Activated CD4-positive, alpha-beta T cell treated with anti-CD3 and anti-CD28 coated beads, Interleukin-2, amount 50 U/mL, for 24 hours (primary cell): ENCODE measurements around the gene GFPT2.

Source experiments
- DNase-seq, 2 donors: peaks; one replicate each; pipeline ENCODE4 v3.0.0-alpha.2; 2020; ENCODE audit warnings: low read depth in 1 of 2, low spot score in 1 of 2

GFPT2 gene

DNA sequence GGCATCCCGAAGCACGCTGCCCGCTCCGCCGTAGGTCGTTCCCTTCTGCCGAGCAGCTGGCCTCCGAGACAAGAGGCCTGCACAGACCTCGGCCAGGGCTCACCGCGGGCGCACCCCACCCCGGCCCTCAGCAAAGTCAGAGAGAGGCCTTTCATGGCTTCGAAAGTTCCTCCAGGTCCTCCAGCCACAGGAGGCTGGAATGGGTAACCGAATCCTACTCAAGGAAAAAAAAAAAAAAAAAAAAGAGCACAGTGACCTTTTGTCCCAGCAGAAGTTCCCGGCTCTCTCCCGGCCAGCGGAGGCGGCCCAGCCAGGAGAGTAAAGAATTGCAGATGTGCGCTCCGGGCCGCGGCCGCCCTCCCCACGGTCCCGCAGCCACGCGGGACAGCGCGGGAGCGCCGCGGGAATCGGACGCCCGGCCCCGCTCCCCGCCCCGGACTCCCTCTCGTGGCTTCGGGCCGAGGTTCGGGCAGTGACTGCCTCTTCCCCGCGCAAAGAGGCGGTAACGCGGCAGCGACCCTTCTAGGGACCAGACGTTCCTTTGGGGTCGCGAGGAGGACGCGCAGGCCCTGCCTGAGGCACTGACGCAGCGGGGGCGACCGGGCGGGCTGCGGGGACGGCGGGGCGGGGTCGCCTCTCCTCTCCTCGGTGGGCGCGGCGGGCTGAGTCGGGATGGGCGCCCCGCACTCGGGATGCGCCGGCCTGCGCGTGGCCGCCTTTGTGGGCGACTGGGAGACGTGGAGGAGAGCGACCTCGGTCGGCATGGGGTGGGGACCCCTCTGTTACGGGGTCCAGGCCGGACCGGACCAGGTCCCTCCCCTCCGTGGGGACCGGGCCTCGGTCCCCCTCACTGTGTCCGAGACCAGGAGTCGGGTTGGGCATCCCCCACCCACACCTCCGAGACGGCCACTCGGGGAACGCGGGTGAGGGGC is 754 bp downstream of the GFPT2 start:
- no peak for DNase-seq

DNA sequence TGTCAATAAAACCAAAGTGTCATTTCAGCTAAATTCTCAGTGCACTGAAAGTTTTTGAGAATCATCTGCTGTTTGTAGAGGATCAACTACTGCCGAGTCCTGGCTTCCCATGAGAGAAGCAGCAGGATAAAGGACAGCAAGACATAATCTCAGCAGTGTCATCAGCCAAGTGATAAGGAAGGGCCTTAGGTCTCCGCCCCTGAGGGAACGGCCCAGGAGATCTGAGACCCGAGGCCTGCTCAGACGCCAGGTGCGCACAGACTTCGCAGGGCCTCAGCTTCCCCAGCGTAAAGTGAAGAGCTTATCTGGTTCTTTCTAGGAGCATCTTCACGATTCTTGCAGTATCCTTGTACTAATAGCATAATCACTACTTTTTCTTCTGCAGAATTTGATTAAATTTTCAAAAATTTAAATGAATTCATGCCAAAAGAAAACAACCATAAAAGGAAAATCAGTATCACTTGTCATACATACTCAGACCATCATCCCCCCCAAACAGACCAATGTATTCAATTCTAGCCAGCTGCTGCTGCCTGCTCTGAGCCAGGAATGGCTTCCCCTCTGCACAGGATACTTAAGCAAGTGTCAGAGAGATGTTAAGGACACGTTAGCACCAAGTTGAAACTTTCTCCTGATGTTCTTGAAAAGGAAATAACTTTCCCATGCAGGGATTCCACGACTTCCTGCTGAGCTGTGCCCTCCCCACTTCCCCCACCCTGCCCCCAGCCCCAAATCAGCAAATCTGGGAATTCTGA is 2.2 kb downstream of the GFPT2 start:
- no peak for DNase-seq

DNA sequence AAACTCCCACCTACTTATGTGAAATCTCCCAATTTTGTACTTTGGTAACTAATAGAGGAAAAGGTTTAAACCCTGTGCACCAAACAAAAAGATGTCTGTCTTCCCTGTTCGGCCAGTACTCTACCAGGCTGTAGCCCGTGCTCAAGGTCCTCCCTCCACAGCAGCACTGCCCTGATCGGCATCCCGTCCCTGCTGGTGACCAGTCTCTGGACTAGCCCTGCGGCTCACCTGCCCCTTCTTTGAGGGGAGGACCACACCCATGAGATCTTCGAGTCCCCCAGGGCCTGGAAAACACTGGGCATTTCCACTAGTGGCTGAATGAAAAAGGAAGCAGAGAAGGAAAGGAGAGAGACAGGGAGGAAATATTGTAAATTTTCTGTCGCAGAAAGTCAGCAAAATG is 2.8 kb downstream of the GFPT2 start:
- DNase-seq = no peak

GRCh38 chr5:180349391-180349790 is 3.7 kb downstream of the GFPT2 start:
- DNase-seq = no peak

- no peak for DNase-seq
These were observed 4.8 kb downstream of the GFPT2 start for GRCh38 chr5:180348336-180348735.

GRCh38 chr5:180347702-180348101 is 5.4 kb downstream of the GFPT2 start:
- DNase-seq = no peak

- DNase-seq = no peak
These were observed 6.8 kb downstream of the GFPT2 start for GRCh38 chr5:180346358-180346757.

DNA sequence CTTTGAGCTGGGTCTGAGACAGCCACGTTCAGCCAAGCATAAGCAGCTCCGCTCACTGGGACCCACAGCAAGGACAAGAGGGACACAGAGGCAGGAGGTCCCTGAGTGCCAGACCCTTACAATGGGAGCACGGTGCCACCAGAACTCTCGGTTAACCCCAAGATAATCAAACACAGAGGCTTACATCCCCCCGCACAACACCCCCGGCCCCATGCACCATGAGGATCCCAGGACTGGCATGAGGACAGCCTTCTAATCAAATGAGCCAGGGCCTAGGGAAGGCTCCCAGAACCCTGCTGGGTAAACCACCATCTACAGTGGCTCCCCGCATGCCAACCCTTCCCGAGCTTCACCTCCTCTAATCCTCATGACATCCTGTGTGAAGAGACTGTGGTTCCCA is 7.4 kb downstream of the GFPT2 start:
- DNase-seq = no peak

- DNase-seq = no peak
These were observed 8.0 kb downstream of the GFPT2 start for GRCh38 chr5:180345186-180345585.

DNA sequence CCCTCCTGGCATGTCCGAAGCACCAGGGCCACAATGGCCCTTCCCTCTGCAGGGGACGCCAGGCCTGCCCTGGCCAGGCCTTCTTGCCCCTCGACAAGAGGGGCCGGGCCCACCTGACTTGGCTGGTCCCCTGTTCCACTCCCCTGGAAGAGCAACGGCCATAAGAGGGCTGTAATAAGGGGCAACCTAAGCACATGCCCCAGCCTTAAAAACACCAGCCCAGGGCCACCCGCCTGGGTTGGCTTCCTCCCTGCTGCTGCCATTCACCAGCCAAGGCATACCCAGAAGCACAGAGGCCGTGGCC is 8.5 kb downstream of the GFPT2 start:
- no peak for DNase-seq

- DNase-seq = no peak
These were observed 9.1 kb downstream of the GFPT2 start for GRCh38 chr5:180343831-180344695.

DNA sequence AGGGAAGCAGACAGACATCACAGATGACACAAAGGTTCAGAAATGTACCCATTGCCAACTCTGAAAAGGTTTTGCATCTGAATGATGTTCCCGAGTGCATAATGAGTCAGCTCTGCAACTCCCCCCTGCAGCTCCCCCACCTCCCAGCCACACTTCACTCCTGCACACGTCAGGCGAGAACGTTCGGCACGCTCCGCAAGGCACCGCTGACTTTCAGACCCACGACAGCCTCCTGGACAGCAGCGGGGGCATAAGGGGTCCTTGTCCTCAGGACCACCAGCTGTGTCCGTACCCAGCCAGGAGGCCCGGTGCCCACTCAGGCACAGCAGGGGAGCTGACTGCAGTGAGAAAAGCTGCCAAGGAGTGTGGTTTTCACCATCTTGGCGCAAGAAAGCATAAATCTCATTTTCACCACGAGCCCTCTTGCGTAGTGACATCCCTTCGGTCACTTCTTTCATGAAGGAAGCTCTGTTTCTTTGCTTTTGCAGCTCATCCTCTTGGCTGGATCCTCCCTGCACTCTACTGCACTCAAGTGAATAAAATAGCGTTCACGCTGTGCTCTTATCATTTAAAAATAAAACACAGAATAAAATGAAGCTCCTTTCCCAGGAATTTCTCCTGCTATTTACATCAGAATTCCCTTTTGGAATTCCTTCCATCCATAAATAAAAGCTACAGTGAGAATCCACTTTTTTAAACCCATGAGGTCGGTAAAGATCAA is 9.9 kb downstream of the GFPT2 start:
- DNase-seq = no peak

DNA sequence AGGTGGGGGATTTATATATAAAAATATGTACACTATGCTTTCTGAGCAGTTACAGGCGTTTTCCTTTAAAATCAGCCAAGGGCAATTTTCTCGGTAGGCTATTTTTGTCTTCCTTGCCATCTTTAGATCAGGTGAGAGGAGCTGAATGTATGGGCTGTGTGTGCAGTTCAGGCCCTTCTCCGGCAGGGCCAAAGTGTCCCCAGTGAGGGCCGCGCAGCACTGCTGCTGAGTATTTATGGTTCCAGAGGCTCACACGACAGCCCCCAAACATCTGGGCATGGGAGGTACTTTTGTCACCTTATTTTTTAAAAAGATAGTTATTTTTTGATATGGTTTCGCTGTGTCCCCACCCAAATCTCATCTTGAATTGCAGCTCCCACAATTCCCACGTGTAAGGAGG is 11.5 kb downstream of the GFPT2 start:
- DNase-seq = no peak

DNA sequence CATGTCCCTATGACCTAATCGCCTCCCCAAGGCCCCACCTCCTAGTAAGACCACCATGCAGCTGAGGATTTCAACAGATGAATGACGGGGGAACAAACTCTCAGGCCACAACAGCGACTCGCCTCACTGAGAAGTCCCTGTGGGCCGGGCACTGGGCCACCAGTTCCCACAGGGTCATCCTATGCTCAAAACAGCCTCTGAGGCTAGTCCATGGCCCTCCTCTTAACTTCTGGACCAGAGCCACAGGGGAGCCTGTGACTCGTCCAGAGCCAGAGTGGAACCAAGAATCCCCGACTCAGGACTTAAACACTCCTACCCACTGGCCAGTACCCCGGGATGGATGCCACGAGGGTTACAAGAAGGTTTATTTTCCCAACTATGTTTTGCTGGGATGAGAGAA is 12.3 kb downstream of the GFPT2 start:
- DNase-seq = no peak

GRCh38 chr5:180339583-180340183 is 13.5 kb downstream of the GFPT2 start:
- no peak for DNase-seq

GRCh38 chr5:180338001-180338707 is 15.0 kb downstream of the GFPT2 start:
- no peak for DNase-seq

GRCh38 chr5:180336234-180337020 is 16.7 kb downstream of the GFPT2 start:
- DNase-seq = no peak

GRCh38 chr5:180335614-180336233 is 17.4 kb downstream of the GFPT2 start:
- no peak for DNase-seq
